ENCODE results near the gene PHOX2A.

The PHOX2A gene

DNA sequence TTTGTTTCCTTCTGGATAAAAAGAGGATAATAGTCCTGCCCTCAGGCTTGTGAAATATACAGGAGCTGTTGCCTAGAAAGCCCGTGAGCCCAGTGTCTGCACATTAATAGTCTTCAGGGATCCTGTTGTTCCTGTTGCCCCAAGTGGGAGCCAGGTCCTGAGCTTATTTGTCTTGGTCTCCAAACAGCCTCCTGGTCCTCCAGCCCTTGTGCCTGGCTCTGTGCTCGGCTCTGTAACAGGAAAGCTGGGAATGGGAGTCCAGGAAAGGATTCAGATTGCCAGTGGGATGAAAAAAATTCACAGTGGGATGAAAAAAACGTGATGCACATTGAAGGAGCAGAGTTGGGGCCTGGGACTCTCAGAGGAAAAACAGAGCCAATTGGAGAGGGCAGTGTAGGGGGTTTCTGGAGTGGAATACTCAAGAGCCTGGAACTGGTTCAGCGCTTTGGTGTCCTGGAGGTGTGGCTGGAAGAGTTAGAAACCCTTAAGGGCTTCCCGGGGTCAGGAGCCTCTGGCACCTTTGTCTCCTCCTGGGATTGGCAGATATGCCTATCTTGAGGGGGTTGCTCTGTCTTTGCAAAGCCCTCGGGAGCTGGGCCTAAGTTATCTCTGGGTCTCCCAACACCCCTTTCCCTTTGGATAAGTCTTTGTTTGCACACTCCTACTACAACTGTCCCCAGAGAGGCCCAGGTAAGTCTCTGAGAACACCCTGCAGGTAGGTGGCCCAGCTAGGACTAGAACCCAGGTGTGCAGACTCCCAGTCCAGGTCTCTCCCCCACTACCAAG lies 21.7 kb downstream of the PHOX2A start:
- TF ChIP-seq BACH2 (CRISPR knock-in tag; IDR thresholded peaks at IDR 0.05; ENCODE audit: borderline replicate concordance) (no peak), ZNF8 (CRISPR knock-in tag; IDR thresholded peaks at IDR 0.05) (no peak), ARNTL (CRISPR knock-in tag; IDR thresholded peaks at IDR 0.05; ENCODE audit: borderline replicate concordance, low read depth) (no peak), RARB (CRISPR knock-in tag; IDR thresholded peaks at IDR 0.05) (no peak), CSDC2 (CRISPR knock-in tag; IDR thresholded peaks at IDR 0.05) (no peak), GLIS3 (CRISPR knock-in tag; IDR thresholded peaks at IDR 0.05) (no peak), ZNF70 (CRISPR knock-in tag; IDR thresholded peaks at IDR 0.05) (no peak), TOX (CRISPR knock-in tag; IDR thresholded peaks at IDR 0.05; ENCODE audit: borderline replicate concordance) (no peak), SNAI2 (CRISPR knock-in tag; IDR thresholded peaks at IDR 0.05) (no peak), ISL1 (CRISPR knock-in tag; IDR thresholded peaks at IDR 0.05) (no peak), ZC3H10 (CRISPR knock-in tag; IDR thresholded peaks at IDR 0.05) (no peak), PPARA (CRISPR knock-in tag; IDR thresholded peaks at IDR 0.05; ENCODE audit: borderline replicate concordance) (no peak), ESRRG (CRISPR knock-in tag; IDR thresholded peaks at IDR 0.05) (no peak), ZFP3 (CRISPR knock-in tag; IDR thresholded peaks at IDR 0.05) (no peak)
- TF ChIP-seq, protein P1, sequence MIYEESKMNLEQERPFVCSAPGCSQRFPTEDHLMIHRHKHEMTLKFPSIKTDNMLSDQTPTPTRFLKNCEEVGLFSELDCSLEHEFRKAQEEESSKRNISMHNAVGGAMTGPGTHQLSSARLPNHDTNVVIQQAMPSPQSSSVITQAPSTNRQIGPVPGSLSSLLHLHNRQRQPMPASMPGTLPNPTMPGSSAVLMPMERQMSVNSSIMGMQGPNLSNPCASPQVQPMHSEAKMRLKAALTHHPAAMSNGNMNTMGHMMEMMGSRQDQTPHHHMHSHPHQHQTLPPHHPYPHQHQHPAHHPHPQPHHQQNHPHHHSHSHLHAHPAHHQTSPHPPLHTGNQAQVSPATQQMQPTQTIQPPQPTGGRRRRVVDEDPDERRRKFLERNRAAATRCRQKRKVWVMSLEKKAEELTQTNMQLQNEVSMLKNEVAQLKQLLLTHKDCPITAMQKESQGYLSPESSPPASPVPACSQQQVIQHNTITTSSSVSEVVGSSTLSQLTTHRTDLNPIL (CRISPR knock-in tag; IDR thresholded peaks at IDR 0.05; ENCODE audit: low read depth) = no peak
- TF ChIP-seq, protein P2, sequence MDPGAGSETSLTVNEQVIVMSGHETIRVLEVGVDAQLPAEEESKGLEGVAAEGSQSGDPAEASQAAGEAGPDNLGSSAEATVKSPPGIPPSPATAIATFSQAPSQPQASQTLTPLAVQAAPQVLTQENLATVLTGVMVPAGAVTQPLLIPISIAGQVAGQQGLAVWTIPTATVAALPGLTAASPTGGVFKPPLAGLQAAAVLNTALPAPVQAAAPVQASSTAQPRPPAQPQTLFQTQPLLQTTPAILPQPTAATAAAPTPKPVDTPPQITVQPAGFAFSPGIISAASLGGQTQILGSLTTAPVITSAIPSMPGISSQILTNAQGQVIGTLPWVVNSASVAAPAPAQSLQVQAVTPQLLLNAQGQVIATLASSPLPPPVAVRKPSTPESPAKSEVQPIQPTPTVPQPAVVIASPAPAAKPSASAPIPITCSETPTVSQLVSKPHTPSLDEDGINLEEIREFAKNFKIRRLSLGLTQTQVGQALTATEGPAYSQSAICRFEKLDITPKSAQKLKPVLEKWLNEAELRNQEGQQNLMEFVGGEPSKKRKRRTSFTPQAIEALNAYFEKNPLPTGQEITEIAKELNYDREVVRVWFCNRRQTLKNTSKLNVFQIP (CRISPR knock-in tag; IDR thresholded peaks at IDR 0.05; ENCODE audit: borderline replicate concordance, low read depth) = no peak
- TF ChIP-seq, protein P3, sequence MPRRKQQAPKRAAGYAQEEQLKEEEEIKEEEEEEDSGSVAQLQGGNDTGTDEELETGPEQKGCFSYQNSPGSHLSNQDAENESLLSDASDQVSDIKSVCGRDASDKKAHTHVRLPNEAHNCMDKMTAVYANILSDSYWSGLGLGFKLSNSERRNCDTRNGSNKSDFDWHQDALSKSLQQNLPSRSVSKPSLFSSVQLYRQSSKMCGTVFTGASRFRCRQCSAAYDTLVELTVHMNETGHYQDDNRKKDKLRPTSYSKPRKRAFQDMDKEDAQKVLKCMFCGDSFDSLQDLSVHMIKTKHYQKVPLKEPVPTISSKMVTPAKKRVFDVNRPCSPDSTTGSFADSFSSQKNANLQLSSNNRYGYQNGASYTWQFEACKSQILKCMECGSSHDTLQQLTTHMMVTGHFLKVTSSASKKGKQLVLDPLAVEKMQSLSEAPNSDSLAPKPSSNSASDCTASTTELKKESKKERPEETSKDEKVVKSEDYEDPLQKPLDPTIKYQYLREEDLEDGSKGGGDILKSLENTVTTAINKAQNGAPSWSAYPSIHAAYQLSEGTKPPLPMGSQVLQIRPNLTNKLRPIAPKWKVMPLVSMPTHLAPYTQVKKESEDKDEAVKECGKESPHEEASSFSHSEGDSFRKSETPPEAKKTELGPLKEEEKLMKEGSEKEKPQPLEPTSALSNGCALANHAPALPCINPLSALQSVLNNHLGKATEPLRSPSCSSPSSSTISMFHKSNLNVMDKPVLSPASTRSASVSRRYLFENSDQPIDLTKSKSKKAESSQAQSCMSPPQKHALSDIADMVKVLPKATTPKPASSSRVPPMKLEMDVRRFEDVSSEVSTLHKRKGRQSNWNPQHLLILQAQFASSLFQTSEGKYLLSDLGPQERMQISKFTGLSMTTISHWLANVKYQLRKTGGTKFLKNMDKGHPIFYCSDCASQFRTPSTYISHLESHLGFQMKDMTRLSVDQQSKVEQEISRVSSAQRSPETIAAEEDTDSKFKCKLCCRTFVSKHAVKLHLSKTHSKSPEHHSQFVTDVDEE (CRISPR knock-in tag; IDR thresholded peaks at IDR 0.05) = no peak

DNA sequence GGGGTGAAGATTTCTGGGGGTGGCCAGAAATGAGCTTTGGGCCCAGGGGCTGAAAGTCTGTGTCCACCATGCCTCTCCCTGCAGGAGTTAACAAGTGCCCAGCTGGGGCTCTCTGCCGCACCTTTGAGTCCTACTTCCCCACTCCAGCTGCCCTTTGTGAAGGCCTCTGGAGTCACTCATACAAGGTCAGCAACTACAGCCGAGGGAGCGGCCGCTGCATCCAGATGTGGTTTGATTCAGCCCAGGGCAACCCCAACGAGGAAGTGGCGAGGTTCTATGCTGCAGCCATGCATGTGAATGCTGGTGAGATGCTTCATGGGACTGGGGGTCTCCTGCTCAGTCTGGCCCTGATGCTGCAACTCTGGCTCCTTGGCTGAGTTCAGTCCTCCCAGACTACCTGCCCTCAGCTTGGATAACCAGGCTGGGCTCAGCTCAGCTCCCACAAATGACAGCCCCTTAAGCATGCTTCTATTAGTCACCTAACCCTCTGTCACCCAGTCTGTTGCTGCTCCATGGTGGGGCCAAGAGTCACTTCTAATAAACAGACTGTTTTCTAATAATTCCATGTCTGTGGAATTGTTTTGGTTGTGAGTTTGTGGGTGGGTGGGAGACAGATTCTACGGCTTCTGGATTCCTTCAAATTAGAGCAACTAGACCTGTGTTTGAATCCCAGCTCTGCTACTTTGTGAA lies 22.4 kb downstream of the PHOX2A start:
- TF ChIP-seq CSDC2 (CRISPR knock-in tag; IDR thresholded peaks at IDR 0.05) = no peak
- TF ChIP-seq ZNF70 (CRISPR knock-in tag; IDR thresholded peaks at IDR 0.05) = no peak
- no peak for TF ChIP-seq ZNF565 (CRISPR knock-in tag; conservative IDR thresholded peaks at IDR 0.05; ENCODE audit: low read depth)
- TF ChIP-seq GLIS3 (CRISPR knock-in tag; IDR thresholded peaks at IDR 0.05) = no peak
- TF ChIP-seq TOX (CRISPR knock-in tag; IDR thresholded peaks at IDR 0.05; ENCODE audit: borderline replicate concordance) = no peak
- TF ChIP-seq, protein P3 (CRISPR knock-in tag; IDR thresholded peaks at IDR 0.05) = no peak
- TF ChIP-seq BACH2 (CRISPR knock-in tag; IDR thresholded peaks at IDR 0.05; ENCODE audit: borderline replicate concordance) = no peak
- TF ChIP-seq ZFP3 (CRISPR knock-in tag; IDR thresholded peaks at IDR 0.05) = no peak
- TF ChIP-seq PPARA (CRISPR knock-in tag; IDR thresholded peaks at IDR 0.05; ENCODE audit: borderline replicate concordance) = no peak
- no peak for TF ChIP-seq ISL1 (CRISPR knock-in tag; IDR thresholded peaks at IDR 0.05)
- ATAC-seq = no peak

More for the DNA sequence above, 21.7 kb downstream of the PHOX2A start:
- ATAC-seq = no peak

DNA sequence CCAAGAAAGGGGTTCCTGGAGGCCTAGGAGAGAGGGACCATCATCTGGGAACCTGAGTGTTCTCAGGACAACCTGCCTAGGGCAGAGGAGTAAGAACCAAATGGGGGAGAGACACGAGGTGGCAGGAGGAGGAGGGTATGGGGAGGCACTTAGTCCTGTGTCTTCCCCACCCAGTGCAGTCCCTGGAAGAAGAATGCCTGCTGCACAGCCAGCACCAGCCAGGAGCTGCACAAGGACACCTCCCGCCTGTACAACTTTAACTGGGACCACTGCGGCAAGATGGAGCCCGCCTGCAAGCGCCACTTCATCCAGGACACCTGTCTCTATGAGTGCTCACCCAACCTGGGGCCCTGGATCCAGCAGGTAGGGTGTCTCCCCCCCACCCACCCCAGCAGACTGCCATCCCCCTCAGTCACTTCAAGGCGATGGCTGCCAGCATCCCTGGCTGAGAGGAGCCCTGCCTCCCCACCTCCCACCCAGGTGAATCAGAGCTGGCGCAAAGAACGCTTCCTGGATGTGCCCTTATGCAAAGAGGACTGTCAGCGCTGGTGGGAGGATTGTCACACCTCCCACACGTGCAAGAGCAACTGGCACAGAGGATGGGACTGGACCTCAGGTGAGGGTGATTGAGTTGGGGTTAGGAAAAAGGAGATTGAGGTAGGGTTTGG lies 23.1 kb downstream of the PHOX2A start:
- ATAC-seq = no peak
- TF ChIP-seq ZNF565 (CRISPR knock-in tag; conservative IDR thresholded peaks at IDR 0.05; ENCODE audit: low read depth) = no peak
- TF ChIP-seq, protein P3 (CRISPR knock-in tag; IDR thresholded peaks at IDR 0.05) = no peak
- no peak for TF ChIP-seq GLIS3 (CRISPR knock-in tag; IDR thresholded peaks at IDR 0.05)
- no peak for TF ChIP-seq CSDC2 (CRISPR knock-in tag; IDR thresholded peaks at IDR 0.05)
- no peak for TF ChIP-seq ZNF8 (CRISPR knock-in tag; IDR thresholded peaks at IDR 0.05)
- no peak for TF ChIP-seq ZNF70 (CRISPR knock-in tag; IDR thresholded peaks at IDR 0.05)
- no peak for TF ChIP-seq ARNTL (CRISPR knock-in tag; IDR thresholded peaks at IDR 0.05; ENCODE audit: borderline replicate concordance, low read depth)
- no peak for TF ChIP-seq PPARA (CRISPR knock-in tag; IDR thresholded peaks at IDR 0.05; ENCODE audit: borderline replicate concordance)
- TF ChIP-seq, protein P2 (CRISPR knock-in tag; IDR thresholded peaks at IDR 0.05; ENCODE audit: borderline replicate concordance, low read depth) = no peak
- TF ChIP-seq ESRRG (CRISPR knock-in tag; IDR thresholded peaks at IDR 0.05) = no peak
- no peak for TF ChIP-seq BACH2 (CRISPR knock-in tag; IDR thresholded peaks at IDR 0.05; ENCODE audit: borderline replicate concordance)
- no peak for TF ChIP-seq OSR1 (CRISPR knock-in tag; IDR thresholded peaks at IDR 0.05)

Measured in SK-N-SH treated with all-trans-retinoic acid at 6 μM for 48 hours (cell line).